GM12801 (cell line): Measurements from ENCODE around the gene KHDC4.

Source experiments
- CTCF ChIP-seq: IDR thresholded peaks from one replicate; pipeline ENCODE4 v1.5.1; 2011; ENCODE audit warnings: control low read depth; ENCODE audit not compliant: insufficient read length; ENCODE audit errors: extremely low read depth

KHDC4 gene

GRCh38 chr1:155880950-155881349, 53.3 kb downstream of the KHDC4 start:
- TF ChIP-seq CTCF: no peak

- no peak for TF ChIP-seq CTCF
Measured at GRCh38 chr1:155880251-155880650, 54.0 kb downstream of the KHDC4 start.

GRCh38 chr1:155877945-155878344, 56.3 kb downstream of the KHDC4 start:
- no peak for TF ChIP-seq CTCF

- TF ChIP-seq CTCF: no peak
Measured at GRCh38 chr1:155873860-155874259, 60.4 kb downstream of the KHDC4 start.

GRCh38 chr1:155872527-155872926, 61.7 kb downstream of the KHDC4 start:
- no peak for TF ChIP-seq CTCF

- no peak for TF ChIP-seq CTCF
Measured at GRCh38 chr1:155871390-155871789, 62.8 kb downstream of the KHDC4 start.

GRCh38 chr1:155867766-155868165, 66.4 kb downstream of the KHDC4 start:
- no peak for TF ChIP-seq CTCF

GRCh38 chr1:155864393-155864792, 69.8 kb downstream of the KHDC4 start:
- TF ChIP-seq CTCF: no peak
